ENCODE data around the gene CADM2. TPM values are rescaled to one million over a fixed set of nuclear protein-coding genes. Genes with fewer than 3 reads are reported as not detected.

The CADM2 gene
- total RNA-seq, 1 donor from 2014 or later: 6.8 TPM

DNA sequence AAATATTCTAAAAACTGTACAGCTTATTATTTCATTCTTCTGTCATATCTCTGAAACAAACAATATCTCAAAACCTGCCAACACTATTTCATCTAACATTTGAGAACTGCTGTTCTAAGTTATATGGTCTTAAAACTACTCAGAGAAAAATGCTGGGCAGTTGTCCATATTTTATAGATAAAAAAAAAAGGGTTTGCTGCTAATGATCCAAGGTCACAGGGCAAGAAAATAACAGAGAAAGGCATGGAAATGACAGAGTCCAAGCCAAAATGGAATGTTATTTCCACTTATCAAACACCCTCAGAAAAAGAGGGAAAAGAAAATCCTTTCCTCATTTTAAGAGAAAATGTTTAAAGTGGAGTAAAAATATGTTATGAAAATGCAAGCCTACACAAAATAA is 313.1 kb downstream of the CADM2 start:
- H3K36me3 Mint-ChIP-seq: no peaks in the 10 kb centered on the region
- no peaks in the 10 kb centered on the region for H3K9me3 ChIP-seq (ENCODE audit: low read depth)
- no peak overlapping the region for H3K4me2 ChIP-seq
- no peaks in the 10 kb centered on the region for H3K4me1 Mint-ChIP-seq
- H3K27ac Mint-ChIP-seq: no peak overlapping the region
- no peak overlapping the region for H3K9ac ChIP-seq
- no peak overlapping the region for H3K4me3 Mint-ChIP-seq
- H3K79me2 ChIP-seq (ENCODE audit: low read depth): no peaks in the 10 kb centered on the region
- H3K27me3 Mint-ChIP-seq (ENCODE audit: insufficient read depth, low read depth): no peaks in the 10 kb centered on the region
- no peak overlapping the region for H3K4me3 ChIP-seq
- no peaks in the 10 kb centered on the region for H3K9me3 Mint-ChIP-seq
- H4K20me1 ChIP-seq (ENCODE audit: low read depth): no peaks in the 10 kb centered on the region
- DNase-seq (ENCODE audit: low spot score): no peak
- H3K4me1 ChIP-seq: no peaks in the 10 kb centered on the region
- TF ChIP-seq EZH2phosphoT487 (IDR thresholded peaks at IDR 0.05): no peak
- TF ChIP-seq, protein P1, sequence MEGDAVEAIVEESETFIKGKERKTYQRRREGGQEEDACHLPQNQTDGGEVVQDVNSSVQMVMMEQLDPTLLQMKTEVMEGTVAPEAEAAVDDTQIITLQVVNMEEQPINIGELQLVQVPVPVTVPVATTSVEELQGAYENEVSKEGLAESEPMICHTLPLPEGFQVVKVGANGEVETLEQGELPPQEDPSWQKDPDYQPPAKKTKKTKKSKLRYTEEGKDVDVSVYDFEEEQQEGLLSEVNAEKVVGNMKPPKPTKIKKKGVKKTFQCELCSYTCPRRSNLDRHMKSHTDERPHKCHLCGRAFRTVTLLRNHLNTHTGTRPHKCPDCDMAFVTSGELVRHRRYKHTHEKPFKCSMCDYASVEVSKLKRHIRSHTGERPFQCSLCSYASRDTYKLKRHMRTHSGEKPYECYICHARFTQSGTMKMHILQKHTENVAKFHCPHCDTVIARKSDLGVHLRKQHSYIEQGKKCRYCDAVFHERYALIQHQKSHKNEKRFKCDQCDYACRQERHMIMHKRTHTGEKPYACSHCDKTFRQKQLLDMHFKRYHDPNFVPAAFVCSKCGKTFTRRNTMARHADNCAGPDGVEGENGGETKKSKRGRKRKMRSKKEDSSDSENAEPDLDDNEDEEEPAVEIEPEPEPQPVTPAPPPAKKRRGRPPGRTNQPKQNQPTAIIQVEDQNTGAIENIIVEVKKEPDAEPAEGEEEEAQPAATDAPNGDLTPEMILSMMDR (IDR thresholded peaks at IDR 0.05): no peak
- TF ChIP-seq EZH2 (IDR thresholded peaks at IDR 0.05): no peak
- no peak overlapping the region for H2AFZ ChIP-seq (replicated peaks)
- no peak overlapping the region for H3K27ac ChIP-seq
- no peaks in the 10 kb centered on the region for H3K27me3 ChIP-seq
- H3K36me3 ChIP-seq: no peaks in the 10 kb centered on the region
- no peaks in the 10 kb centered on the region for H3F3A ChIP-seq (ENCODE audit: low read depth)

DNA sequence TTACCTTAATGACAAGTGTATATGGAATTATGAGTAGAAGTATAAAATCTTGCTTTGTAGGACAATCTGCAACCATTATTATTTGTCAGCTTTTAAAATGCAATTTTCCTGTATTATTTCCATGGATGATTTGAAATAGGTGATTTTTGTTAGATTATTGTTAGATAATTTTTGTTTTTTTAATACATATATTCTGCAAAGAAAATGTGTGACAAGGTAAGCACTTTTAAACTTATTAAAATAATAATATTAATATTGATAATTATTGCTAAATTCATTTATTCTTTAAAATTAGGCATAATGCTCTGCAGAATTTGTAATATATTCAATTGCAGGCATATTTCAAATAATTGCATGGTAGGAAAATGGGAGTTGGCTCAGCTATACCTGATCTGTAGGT is 329.5 kb downstream of the CADM2 start:
- Mint-ChIP-seq H3K27ac (no peak overlapping the region), H3K36me3 (no peaks in the 10 kb centered on the region), H3K27me3 (ENCODE audit: insufficient read depth, low read depth) (peaks cover 2% of the 10 kb centered on the region), H3K4me1 (no peaks in the 10 kb centered on the region), H3K4me3 (no peak overlapping the region), H3K9me3 (no peaks in the 10 kb centered on the region)
- Histone ChIP-seq H3K27ac (no peak overlapping the region), H3K27me3 (no peaks in the 10 kb centered on the region), H4K20me1 (ENCODE audit: low read depth) (no peaks in the 10 kb centered on the region), H3K9ac (no peak overlapping the region), H3K36me3 (no peaks in the 10 kb centered on the region), H3K9me3 (ENCODE audit: low read depth) (no peaks in the 10 kb centered on the region), H3F3A (ENCODE audit: low read depth) (no peaks in the 10 kb centered on the region), H3K4me1 (no peaks in the 10 kb centered on the region), H3K4me2 (no peak overlapping the region), H2AFZ (replicated peaks) (no peak overlapping the region), H3K4me3 (no peak overlapping the region), H3K79me2 (ENCODE audit: low read depth) (no peaks in the 10 kb centered on the region)
- no peak for DNase-seq (ENCODE audit: low spot score)
- TF ChIP-seq EZH2 (IDR thresholded peaks at IDR 0.05) (no peak), EZH2phosphoT487 (IDR thresholded peaks at IDR 0.05) (no peak)
- TF ChIP-seq, protein P1 (IDR thresholded peaks at IDR 0.05): no peak

DNA sequence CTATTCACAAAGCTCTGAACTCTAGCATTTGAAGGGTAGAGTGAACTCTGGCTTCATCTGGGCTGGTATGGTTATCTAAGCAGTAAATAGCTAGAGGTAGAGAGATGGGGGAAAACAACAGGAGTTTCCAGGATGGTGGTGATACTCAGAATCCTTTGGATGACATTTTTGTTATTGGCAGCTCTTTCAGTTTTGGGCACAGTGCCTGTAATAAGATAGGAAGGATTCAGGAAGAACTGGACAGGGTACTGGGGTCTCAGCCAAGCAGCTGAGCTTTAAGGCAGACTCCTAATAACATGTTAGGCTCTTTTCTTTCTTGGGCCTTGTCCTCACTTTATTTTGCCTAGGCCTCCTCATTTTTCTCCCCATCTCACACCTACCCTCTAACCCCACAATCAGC is 338.5 kb downstream of the CADM2 start:
- Histone ChIP-seq H2AFZ (replicated peaks) (no peak overlapping the region), H3K4me2 (no peak overlapping the region), H3K9ac (no peak overlapping the region), H4K20me1 (ENCODE audit: low read depth) (no peaks in the 10 kb centered on the region), H3K79me2 (ENCODE audit: low read depth) (no peaks in the 10 kb centered on the region), H3K27ac (no peak overlapping the region), H3K27me3 (no peaks in the 10 kb centered on the region), H3K4me1 (no peaks in the 10 kb centered on the region), H3K36me3 (no peaks in the 10 kb centered on the region), H3K4me3 (no peak overlapping the region), H3K9me3 (ENCODE audit: low read depth) (no peaks in the 10 kb centered on the region), H3F3A (ENCODE audit: low read depth) (no peaks in the 10 kb centered on the region)
- H3K4me1 Mint-ChIP-seq: no peaks in the 10 kb centered on the region
- H3K27me3 Mint-ChIP-seq (ENCODE audit: insufficient read depth, low read depth): peaks cover 2% of the 10 kb centered on the region
- no peak overlapping the region for H3K27ac Mint-ChIP-seq
- TF ChIP-seq, protein P1 (IDR thresholded peaks at IDR 0.05): no peak
- TF ChIP-seq EZH2phosphoT487 (IDR thresholded peaks at IDR 0.05) (no peak), EZH2 (IDR thresholded peaks at IDR 0.05) (no peak)
- no peak overlapping the region for H3K4me3 Mint-ChIP-seq
- DNase-seq (ENCODE audit: low spot score): no peak
- H3K9me3 Mint-ChIP-seq: no peaks in the 10 kb centered on the region
- no peaks in the 10 kb centered on the region for H3K36me3 Mint-ChIP-seq

Data from neural progenitor cell (in vitro differentiated cells).